Activated naive CD8-positive, alpha-beta T cell treated with anti-CD3 and anti-CD28 coated beads, Interleukin-2, amount 10 ng/mL, durations not matched to agents 7 days and 5 days (primary cell): ENCODE results near the gene OR13D1. TPM values are rescaled to one million over a fixed set of nuclear protein-coding genes. Genes with fewer than 3 reads are reported as not detected.

Experiments
- total RNA-seq, 2 experiments: library from RNA; stranded (reverse); gene quantifications; one replicate each; pipeline ENCODE4 v1.2.3, GENCODE V29; 2021

OR13D1 gene
- total RNA-seq, 2 experiments from 2014 or later, result not detected

Other genes starting within 250 kb of the OR13D1 start
- gene OR13F1, start 190.3 kb upstream of the OR13D1 start, total RNA-seq, result not detected
- gene OR13C4, start 167.3 kb upstream of the OR13D1 start, total RNA-seq, result not detected
- gene OR13C3, start 157.7 kb upstream of the OR13D1 start, total RNA-seq, result not detected
- gene OR13C8, start 125.3 kb upstream of the OR13D1 start, total RNA-seq, result not detected
- gene OR13C5, start 95.1 kb upstream of the OR13D1 start, total RNA-seq, result not detected
- gene OR13C2, start 88.9 kb upstream of the OR13D1 start, total RNA-seq, result not detected
- not detected for gene OR13C9, start 76.3 kb upstream of the OR13D1 start, total RNA-seq
- 10 to 100 TPM; 18.3 to 18.7 TPM for gene NIPSNAP3A, start 53.2 kb downstream of the OR13D1 start, total RNA-seq
- gene NIPSNAP3B, start 69.6 kb downstream of the OR13D1 start, total RNA-seq, result 1 to 10 TPM in 1 of 2 experiments, under 1 TPM in 1; 0.96 to 1.1 TPM
- 1 to 10 TPM; 1.4 to 2.0 TPM for gene ABCA1, start 233.6 kb downstream of the OR13D1 start, total RNA-seq